SK-N-SH treated with all-trans-retinoic acid at 6 μM for 48 hours (cell line): ENCODE measurements around the gene HM13.
"Not testable (repeated sequence)": the region's sequence is repeated elsewhere in the genome, so short reads cannot be mapped to it uniquely, and the experiment has no call there.

Experiments
- ARNTL ChIP-seq: fragments of 450-650 bp; formaldehyde crosslinking; IDR thresholded peaks from 2 replicates; pipeline ENCODE4 v1.5.0; 2020; ENCODE audit warnings: low read depth, mild to moderate bottlenecking, moderate library complexity, borderline replicate concordance
- BACH2 ChIP-seq: fragments of 250-450 bp; sonication (Bioruptor Pico); IDR thresholded peaks from 2 replicates; pipeline ENCODE4 v1.9.0; 2021; ENCODE audit warnings: mild to moderate bottlenecking, borderline replicate concordance
- CREB5 ChIP-seq: fragments of 250-450 bp; sonication (Bioruptor Pico); IDR thresholded peaks from 2 replicates; pipeline ENCODE4 v1.5.1; 2020; ENCODE audit warnings: low read depth, mild to moderate bottlenecking, moderate library complexity
- CSDC2 ChIP-seq: fragments of 250-450 bp; sonication (Bioruptor Pico); IDR thresholded peaks from 2 replicates; pipeline ENCODE4 v1.5.0; 2020; ENCODE audit warnings: mild to moderate bottlenecking, moderate library complexity
- GLIS3 ChIP-seq: fragments of 250-450 bp; sonication (Bioruptor Pico); IDR thresholded peaks from 2 replicates; pipeline ENCODE4 v1.5.0; 2020; ENCODE audit warnings: mild to moderate bottlenecking, moderate library complexity
- ISL1 ChIP-seq: fragments of 250-450 bp; sonication (Bioruptor Pico); IDR thresholded peaks from 2 replicates; pipeline ENCODE4 v2.1.2; 2022; ENCODE audit warnings: mild to moderate bottlenecking, moderate library complexity
- RARB ChIP-seq: fragments of 250-450 bp; sonication (Bioruptor Pico); IDR thresholded peaks from 2 replicates; pipeline ENCODE4 v1.8.0; 2021; ENCODE audit warnings: mild to moderate bottlenecking, moderate library complexity
- TSHZ2 ChIP-seq: fragments of 250-450 bp; sonication (Bioruptor Pico); IDR thresholded peaks from 2 replicates; pipeline ENCODE4 v1.5.0; 2020; ENCODE audit warnings: mild to moderate bottlenecking, moderate library complexity
- ZFP3 ChIP-seq: fragments of 250-450 bp; sonication (Bioruptor Pico); IDR thresholded peaks from 2 replicates; pipeline ENCODE4 v1.5.0; 2020; ENCODE audit warnings: mild to moderate bottlenecking, moderate library complexity
- ZNF565 ChIP-seq: fragments of 450-650 bp; formaldehyde crosslinking; conservative IDR thresholded peaks from 2 replicates; pipeline ENCODE4 v1.5.0; 2020; ENCODE audit warnings: low read depth, mild to moderate bottlenecking, moderate library complexity
- ZNF70 ChIP-seq: fragments of 450-650 bp; formaldehyde crosslinking; IDR thresholded peaks from 2 replicates; pipeline ENCODE4 v1.5.0; 2020; ENCODE audit warnings: mild to moderate bottlenecking, moderate library complexity
- TF ChIP-seq, protein P1 (sequence below): fragments of 250-450 bp; sonication (Bioruptor Pico); IDR thresholded peaks from 2 replicates; pipeline ENCODE4 v1.8.0; 2020; ENCODE audit warnings: mild to moderate bottlenecking, moderate library complexity, borderline replicate concordance
- TF ChIP-seq, protein P2 (sequence below): fragments of 250-450 bp; sonication (Bioruptor Pico); IDR thresholded peaks from 2 replicates; pipeline ENCODE4 v1.5.1; 2021; ENCODE audit warnings: mild to moderate bottlenecking, moderate library complexity
- TF ChIP-seq, protein P3 (sequence below): fragments of 250-450 bp; sonication (Bioruptor Pico); IDR thresholded peaks from 2 replicates; pipeline ENCODE4 v1.8.0; 2021; ENCODE audit warnings: low read depth, mild to moderate bottlenecking, moderate library complexity, borderline replicate concordance

DNA sequence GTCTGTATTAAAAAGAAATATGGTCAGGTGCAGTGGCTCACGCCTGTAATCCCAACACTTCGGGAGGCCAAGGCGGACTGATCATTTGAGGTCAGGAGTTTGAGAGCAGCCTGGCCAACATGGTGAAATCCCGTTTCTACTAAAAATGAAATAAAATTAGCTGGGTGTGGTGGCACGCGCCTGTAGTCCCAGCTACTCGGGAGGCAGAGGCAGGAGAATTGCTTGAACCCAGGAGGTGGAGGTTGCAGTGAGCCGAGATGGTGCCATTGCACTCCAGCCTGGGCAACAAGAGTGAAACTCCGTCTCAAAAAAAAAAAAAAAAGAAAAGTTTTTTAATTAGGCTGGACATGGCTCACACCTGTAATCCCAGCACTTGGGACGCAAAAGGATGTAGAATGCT lies 60.7 kb downstream of the HM13 start:
- not testable (repeated sequence) for TF ChIP-seq CREB5 (CRISPR knock-in tag); ISL1; CSDC2; ZFP3 (CRISPR knock-in tag); RARB (CRISPR knock-in tag); GLIS3 (CRISPR knock-in tag); BACH2 (CRISPR knock-in tag); ARNTL (CRISPR knock-in tag); TSHZ2 (CRISPR knock-in tag); ZNF70 (CRISPR knock-in tag); ZNF565 (CRISPR knock-in tag)
- TF ChIP-seq, protein P1, sequence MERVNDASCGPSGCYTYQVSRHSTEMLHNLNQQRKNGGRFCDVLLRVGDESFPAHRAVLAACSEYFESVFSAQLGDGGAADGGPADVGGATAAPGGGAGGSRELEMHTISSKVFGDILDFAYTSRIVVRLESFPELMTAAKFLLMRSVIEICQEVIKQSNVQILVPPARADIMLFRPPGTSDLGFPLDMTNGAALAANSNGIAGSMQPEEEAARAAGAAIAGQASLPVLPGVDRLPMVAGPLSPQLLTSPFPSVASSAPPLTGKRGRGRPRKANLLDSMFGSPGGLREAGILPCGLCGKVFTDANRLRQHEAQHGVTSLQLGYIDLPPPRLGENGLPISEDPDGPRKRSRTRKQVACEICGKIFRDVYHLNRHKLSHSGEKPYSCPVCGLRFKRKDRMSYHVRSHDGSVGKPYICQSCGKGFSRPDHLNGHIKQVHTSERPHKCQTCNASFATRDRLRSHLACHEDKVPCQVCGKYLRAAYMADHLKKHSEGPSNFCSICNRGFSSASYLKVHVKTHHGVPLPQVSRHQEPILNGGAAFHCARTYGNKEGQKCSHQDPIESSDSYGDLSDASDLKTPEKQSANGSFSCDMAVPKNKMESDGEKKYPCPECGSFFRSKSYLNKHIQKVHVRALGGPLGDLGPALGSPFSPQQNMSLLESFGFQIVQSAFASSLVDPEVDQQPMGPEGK (CRISPR knock-in tag) = not testable (repeated sequence)
- TF ChIP-seq, protein P2, sequence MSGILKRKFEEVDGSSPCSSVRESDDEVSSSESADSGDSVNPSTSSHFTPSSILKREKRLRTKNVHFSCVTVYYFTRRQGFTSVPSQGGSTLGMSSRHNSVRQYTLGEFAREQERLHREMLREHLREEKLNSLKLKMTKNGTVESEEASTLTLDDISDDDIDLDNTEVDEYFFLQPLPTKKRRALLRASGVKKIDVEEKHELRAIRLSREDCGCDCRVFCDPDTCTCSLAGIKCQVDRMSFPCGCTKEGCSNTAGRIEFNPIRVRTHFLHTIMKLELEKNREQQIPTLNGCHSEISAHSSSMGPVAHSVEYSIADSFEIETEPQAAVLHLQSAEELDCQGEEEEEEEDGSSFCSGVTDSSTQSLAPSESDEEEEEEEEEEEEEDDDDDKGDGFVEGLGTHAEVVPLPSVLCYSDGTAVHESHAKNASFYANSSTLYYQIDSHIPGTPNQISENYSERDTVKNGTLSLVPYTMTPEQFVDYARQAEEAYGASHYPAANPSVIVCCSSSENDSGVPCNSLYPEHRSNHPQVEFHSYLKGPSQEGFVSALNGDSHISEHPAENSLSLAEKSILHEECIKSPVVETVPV (CRISPR knock-in tag) = not testable (repeated sequence)
- TF ChIP-seq, protein P3, sequence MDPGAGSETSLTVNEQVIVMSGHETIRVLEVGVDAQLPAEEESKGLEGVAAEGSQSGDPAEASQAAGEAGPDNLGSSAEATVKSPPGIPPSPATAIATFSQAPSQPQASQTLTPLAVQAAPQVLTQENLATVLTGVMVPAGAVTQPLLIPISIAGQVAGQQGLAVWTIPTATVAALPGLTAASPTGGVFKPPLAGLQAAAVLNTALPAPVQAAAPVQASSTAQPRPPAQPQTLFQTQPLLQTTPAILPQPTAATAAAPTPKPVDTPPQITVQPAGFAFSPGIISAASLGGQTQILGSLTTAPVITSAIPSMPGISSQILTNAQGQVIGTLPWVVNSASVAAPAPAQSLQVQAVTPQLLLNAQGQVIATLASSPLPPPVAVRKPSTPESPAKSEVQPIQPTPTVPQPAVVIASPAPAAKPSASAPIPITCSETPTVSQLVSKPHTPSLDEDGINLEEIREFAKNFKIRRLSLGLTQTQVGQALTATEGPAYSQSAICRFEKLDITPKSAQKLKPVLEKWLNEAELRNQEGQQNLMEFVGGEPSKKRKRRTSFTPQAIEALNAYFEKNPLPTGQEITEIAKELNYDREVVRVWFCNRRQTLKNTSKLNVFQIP (CRISPR knock-in tag) = not testable (repeated sequence)
